GM12891 (cell line): ENCODE data around the gene EDN1.

Experiments used
- DNase-seq: peaks from one replicate; pipeline ENCODE4 v3.0.0; 2011; ENCODE audit warnings: low spot score; ENCODE audit not compliant: insufficient read length
- FAIRE-seq: peaks from 2 replicates; lab custom pipeline; 2011; peaks lifted over from hg19 to GRCh38; lab: Jason Lieb, UNC
- PAX5 ChIP-seq: IDR thresholded peaks from 2 replicates; pipeline ENCODE4 v1.6.1; 2011; ENCODE audit warnings: low read length, moderate library complexity, mild to moderate bottlenecking; ENCODE audit not compliant: insufficient read depth, severe bottlenecking
- POLR2A ChIP-seq: IDR thresholded peaks from 2 replicates; pipeline ENCODE4 v1.6.1; 2011; ENCODE audit warnings: low read depth, low read length, control low read depth
- POLR2AphosphoS5 ChIP-seq: IDR thresholded peaks from 2 replicates; pipeline ENCODE4 v1.6.1; 2011; ENCODE audit warnings: low read depth, low read length, control low read depth
- POU2F2 ChIP-seq: IDR thresholded peaks from 2 replicates; pipeline ENCODE4 v1.6.1; 2011; ENCODE audit warnings: low read depth, mild to moderate bottlenecking, control low read depth, low read length, moderate library complexity
- SPI1 ChIP-seq: IDR thresholded peaks from 2 replicates; pipeline ENCODE4 v1.6.1; 2011; ENCODE audit warnings: low read depth, low read length, control low read depth
- TAF1 ChIP-seq: IDR thresholded peaks from 2 replicates; pipeline ENCODE4 v1.6.1; 2011; ENCODE audit warnings: low read depth, low read length, control low read depth

Gene EDN1

GRCh38 chr6:12280458-12280857 lies 9.7 kb upstream of the EDN1 start:
- DNase-seq (no peak), FAIRE-seq (no peak)
- no peak for TF ChIP-seq POLR2A
- TF ChIP-seq POU2F2: no peak
- TF ChIP-seq POLR2AphosphoS5: no peak

DNA sequence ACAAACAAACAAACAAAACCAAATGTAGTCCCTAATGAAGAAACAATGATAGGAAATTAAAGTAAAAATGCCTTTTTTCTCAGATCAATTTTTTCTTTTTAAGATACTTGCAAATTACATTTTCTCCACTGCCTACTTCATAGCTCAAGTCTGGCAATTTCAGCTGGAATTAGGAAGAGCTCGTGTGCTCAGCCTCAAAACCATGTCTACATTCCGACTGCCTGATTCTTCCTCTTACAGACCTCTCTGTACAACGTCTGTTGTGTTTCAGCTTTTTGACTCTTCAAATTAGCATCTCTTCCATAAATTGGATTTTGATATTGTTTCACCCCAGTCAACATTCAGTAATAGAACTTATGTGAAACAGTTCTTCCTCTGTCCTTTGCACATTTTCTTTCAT lies 9.3 kb upstream of the EDN1 start:
- DNase-seq (no peak), FAIRE-seq (no peak)
- TF ChIP-seq SPI1 (no peak), POLR2A (no peak), POU2F2 (no peak), PAX5 (no peak), POLR2AphosphoS5 (no peak), TAF1 (no peak)

- DNase-seq (no peak), FAIRE-seq (no peak)
- no peak for TF ChIP-seq POU2F2
- no peak for TF ChIP-seq TAF1
- no peak for TF ChIP-seq PAX5
- TF ChIP-seq POLR2A: no peak
- TF ChIP-seq POLR2AphosphoS5: no peak
- no peak for TF ChIP-seq SPI1
Observed at GRCh38 chr6:12283904-12284303, 6.3 kb upstream of the EDN1 start.

GRCh38 chr6:12286373-12287110 lies 3.6 kb upstream of the EDN1 start:
- DNase-seq (no peak), FAIRE-seq (no peak)
- TF ChIP-seq PAX5: no peak
- TF ChIP-seq POLR2A: no peak
- TF ChIP-seq POLR2AphosphoS5: no peak
- no peak for TF ChIP-seq POU2F2
- TF ChIP-seq SPI1: no peak
- TF ChIP-seq TAF1: no peak

DNA sequence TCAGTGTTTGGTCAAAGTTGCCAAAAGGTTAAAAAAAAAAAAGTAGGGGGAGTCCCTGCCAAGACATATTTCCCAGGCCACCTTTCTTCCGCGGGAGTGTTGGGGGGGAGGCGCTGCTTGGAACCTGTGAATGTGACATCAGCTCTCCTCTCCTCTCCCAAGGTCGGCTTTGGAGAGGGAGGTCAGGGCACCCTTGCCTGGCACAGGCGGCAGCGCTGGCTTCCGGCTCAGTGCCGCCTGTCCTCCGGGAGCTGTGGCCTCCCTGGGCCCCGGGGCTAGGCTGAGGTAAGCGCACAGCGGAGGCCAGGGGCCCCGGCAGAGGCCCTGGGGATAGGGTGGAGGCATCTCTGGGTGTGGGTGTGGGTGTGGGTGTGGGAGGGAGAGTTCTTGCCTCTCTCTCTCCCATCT lies 1.9 kb upstream of the EDN1 start:
- FAIRE-seq: no peak
- no peak for TF ChIP-seq TAF1
- TF ChIP-seq POU2F2: no peak
- no peak for TF ChIP-seq PAX5
- no peak for TF ChIP-seq POLR2A
- TF ChIP-seq SPI1: no peak
- TF ChIP-seq POLR2AphosphoS5: no peak
- DNase-seq: no peak

- TF ChIP-seq POLR2AphosphoS5: no peak
- FAIRE-seq (no peak), DNase-seq (no peak)
Observed at GRCh38 chr6:12288914-12289313, 1.2 kb upstream of the EDN1 start.

DNA sequence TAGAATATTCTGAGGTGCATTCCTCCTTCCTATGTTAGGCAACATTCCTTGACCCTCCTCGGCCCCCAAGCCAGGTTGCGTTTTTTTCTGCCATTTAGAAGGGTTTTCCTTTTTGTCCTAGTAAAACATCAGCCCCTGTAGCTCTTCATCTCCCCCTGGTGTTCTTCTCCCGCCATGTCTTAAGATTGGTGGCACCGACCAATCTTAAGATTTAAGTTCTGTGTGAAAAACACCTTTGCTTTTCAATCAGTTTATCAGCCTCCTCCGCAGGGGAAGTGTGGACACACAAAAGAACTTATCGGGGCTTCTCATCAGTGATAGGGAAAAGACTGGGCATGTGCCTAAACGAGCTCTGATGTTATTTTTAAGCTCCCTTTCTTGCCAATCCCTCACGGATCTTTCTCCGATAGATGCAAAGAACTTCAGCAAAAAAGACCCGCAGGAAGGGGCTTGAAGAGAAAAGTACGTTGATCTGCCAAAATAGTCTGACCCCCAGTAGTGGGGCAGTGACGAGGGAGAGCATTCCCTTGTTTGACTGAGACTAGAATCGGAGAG lies 719 bp upstream of the EDN1 start:
- peak; percentile 46 for DNase-seq
- no peak for TF ChIP-seq TAF1
- no peak for TF ChIP-seq POLR2AphosphoS5
- TF ChIP-seq POU2F2: no peak
- TF ChIP-seq SPI1: no peak
- TF ChIP-seq POLR2A: no peak
- peak; percentile 54 for FAIRE-seq

DNA sequence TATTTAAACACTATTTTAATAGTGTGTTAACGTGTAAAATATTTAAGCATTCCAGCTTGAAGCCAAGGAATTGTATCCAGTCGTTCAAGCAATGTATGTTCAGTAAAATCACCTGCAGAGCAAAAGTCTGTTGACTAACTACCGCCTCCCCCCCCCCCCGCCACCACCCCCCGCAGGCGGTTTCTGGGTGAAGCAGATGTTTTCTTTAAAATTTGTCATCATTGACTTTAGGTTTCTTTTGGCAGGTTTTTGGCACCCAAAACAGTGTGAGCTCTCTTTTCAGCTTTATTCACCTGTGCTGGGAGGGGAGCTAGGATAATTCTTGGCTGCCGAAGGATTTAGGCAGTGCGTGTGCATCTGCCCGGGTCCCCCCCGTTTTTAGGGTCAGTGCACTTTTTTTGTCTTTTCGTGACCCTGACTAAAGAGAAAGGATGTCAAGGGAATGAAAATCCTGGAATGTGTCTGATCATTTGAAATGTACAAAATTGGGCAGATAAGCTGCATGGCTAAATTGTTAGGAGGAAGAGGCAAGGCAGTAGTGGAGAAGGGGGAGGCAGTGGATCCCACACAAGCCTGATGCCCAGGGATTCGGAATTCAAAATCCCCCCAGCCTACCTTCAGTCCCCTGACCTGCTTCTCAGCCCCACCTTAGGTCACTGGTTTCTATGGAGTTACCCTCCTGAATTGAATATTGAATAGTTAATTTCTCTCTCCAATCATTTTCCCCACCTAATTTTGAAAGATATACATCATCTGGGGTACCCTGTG lies 1.1 kb downstream of the EDN1 start:
- TF ChIP-seq POU2F2 (no peak), POLR2AphosphoS5 (no peak), SPI1 (no peak), TAF1 (no peak), POLR2A (no peak), PAX5 (no peak)
- FAIRE-seq: no peak
- no peak for DNase-seq

GRCh38 chr6:12291839-12292604 lies 1.9 kb downstream of the EDN1 start:
- no peak for TF ChIP-seq POLR2AphosphoS5
- peak; percentile 78 for TF ChIP-seq SPI1
- DNase-seq: no peak
- FAIRE-seq: no peak
